BLaER1 treated with 17β-estradiol and CSF1 and Interleukin-3, amounts not matched to agents 10 nM and 100 nM (cell line): ENCODE data around the gene PCDHGA5.
"Not testable (repeated sequence)": the region's sequence is repeated elsewhere in the genome, so short reads cannot be mapped to it uniquely, and the experiment has no call there.

Experiments used
- H3K27ac ChIP-seq, 11 experiments: shearing (Covaris generic); formaldehyde crosslinking; 2 replicates each; pipeline ENCODE4 v1.8.1; 2022
- H3K27me3 ChIP-seq, 11 experiments: shearing (Covaris generic); formaldehyde crosslinking; 2 replicates each; pipeline ENCODE4 v1.8.1; 2022
- H3K36me3 ChIP-seq, 11 experiments: shearing (Covaris generic); formaldehyde crosslinking; 2 replicates each; pipeline ENCODE4 v1.8.1; 2022
- H3K4me1 ChIP-seq, 10 experiments: shearing (Covaris generic); formaldehyde crosslinking; 2 replicates each; pipeline ENCODE4 v1.8.1; 2022
- H3K4me2 ChIP-seq, 11 experiments: shearing (Covaris generic); formaldehyde crosslinking; 2 replicates each; pipeline ENCODE4 v1.8.1; 2022
- H3K4me3 ChIP-seq, 10 experiments: shearing (Covaris generic); formaldehyde crosslinking; 2 replicates each; pipeline ENCODE4 v1.8.1; 2022
- H3K9ac ChIP-seq, 11 experiments: shearing (Covaris generic); formaldehyde crosslinking; 2 replicates each; pipeline ENCODE4 v1.8.1; 2022
- H3K9me3 ChIP-seq, 11 experiments: shearing (Covaris generic); formaldehyde crosslinking; replicated peaks in 1 of 11; 2 replicates each; pipeline ENCODE4 v1.8.1; 2022
- H4K20me1 ChIP-seq, 11 experiments: shearing (Covaris generic); formaldehyde crosslinking; 2 replicates each; pipeline ENCODE4 v1.8.1; 2022
- Cebpa-rat ChIP-seq, 11 experiments: shearing (Covaris generic); IDR thresholded peaks; 2 replicates each; pipeline ENCODE4 v1.8.1; 2022

The PCDHGA5 gene

GRCh38 chr5:141328231-141328630, 35.7 kb upstream of the PCDHGA5 start:
- no peaks in the 10 kb centered on the region for H3K27me3 ChIP-seq
- no peaks in the 10 kb centered on the region for H4K20me1 ChIP-seq
- H3K27ac ChIP-seq = no peak overlapping the region
- no peak overlapping the region for H3K4me2 ChIP-seq
- H3K4me1 ChIP-seq = peaks cover 0 to 9% (median 4%) of the 10 kb centered on the region in 10 experiments; a peak in 7 of 20 replicates
- H3K9me3 ChIP-seq = peaks cover 89 to 98% (median 94%) of the 10 kb centered on the region in 11 experiments
- no peak overlapping the region for H3K4me3 ChIP-seq
- H3K36me3 ChIP-seq = peaks cover 8 to 31% (median 18%) of the 10 kb centered on the region in 11 experiments; a peak in 15 of 22 replicates
- no peak overlapping the region for H3K9ac ChIP-seq
- TF ChIP-seq Cebpa-rat (IDR thresholded peaks at IDR 0.05) = no peak

DNA sequence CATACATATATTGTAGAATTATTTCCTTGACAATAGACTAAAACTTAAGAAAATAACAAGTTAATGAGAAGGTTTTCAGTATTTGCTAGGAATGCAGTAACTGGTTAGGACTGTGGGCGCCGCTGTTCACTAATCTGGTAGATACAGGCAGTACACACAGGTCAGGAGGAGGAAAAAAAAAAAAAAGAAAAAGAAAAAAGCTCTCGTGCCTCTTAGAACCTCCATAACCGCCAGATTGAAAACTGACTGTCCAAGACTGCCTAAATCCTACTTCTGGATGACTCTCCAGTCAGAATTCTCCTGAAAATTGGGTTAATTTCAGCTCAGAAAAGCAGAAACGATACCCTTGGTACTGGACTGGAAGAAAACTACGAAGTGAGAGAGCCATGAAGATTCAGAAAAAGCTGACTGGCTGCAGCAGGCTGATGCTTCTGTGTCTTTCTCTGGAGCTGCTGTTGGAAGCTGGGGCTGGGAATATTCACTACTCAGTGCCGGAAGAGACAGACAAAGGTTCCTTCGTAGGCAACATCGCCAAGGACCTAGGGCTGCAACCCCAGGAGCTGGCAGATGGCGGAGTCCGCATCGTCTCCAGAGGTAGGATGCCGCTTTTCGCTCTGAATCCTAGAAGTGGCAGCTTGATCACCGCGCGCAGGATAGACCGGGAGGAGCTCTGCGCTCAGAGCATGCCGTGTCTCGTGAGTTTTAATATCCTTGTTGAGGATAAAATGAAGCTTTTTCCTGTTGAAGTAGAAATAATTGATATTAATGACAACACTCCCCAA, 33.5 kb upstream of the PCDHGA5 start, which contains the start of gene PCDHGA1:
PCDHGA1 (plus strand) TSS at position 216 of the 782 bp plus-strand sequence.
- no peaks in the 10 kb centered on the region for H4K20me1 ChIP-seq
- H3K4me3 ChIP-seq = no peak within 1 kb of the TSS
- no peak within 1 kb of the TSS for H3K4me2 ChIP-seq
- H3K9ac ChIP-seq = no peak within 1 kb of the TSS
- no peak within 1 kb of the TSS for H3K27ac ChIP-seq
- no peak for TF ChIP-seq Cebpa-rat (IDR thresholded peaks at IDR 0.05)
- H3K4me1 ChIP-seq = peaks cover 0 to 9% (median 4%) of the 10 kb centered on the region in 10 experiments; a peak in 7 of 20 replicates
- H3K9me3 ChIP-seq = peaks cover 85 to 97% (median 90%) of the 10 kb centered on the region in 11 experiments
- H3K36me3 ChIP-seq = peaks cover 8 to 31% (median 18%) of the 10 kb centered on the region in 11 experiments; a peak in 15 of 22 replicates
- H3K27me3 ChIP-seq = no peaks in the 10 kb centered on the region

- not testable (repeated sequence) for H3K4me1 ChIP-seq, H3K27me3 ChIP-seq, H3K27ac ChIP-seq, H3K4me3 ChIP-seq, H3K4me2 ChIP-seq, H4K20me1 ChIP-seq, H3K9ac ChIP-seq
- peaks cover 8 to 29% (median 18%) of the 10 kb centered on the region in 11 experiments; a peak in 15 of 22 replicates for H3K36me3 ChIP-seq
- peaks cover 82 to 100% (median 93%) of the 10 kb centered on the region in 11 experiments for H3K9me3 ChIP-seq
Observed at GRCh38 chr5:141332571-141332970, 31.4 kb upstream of the PCDHGA5 start.

DNA sequence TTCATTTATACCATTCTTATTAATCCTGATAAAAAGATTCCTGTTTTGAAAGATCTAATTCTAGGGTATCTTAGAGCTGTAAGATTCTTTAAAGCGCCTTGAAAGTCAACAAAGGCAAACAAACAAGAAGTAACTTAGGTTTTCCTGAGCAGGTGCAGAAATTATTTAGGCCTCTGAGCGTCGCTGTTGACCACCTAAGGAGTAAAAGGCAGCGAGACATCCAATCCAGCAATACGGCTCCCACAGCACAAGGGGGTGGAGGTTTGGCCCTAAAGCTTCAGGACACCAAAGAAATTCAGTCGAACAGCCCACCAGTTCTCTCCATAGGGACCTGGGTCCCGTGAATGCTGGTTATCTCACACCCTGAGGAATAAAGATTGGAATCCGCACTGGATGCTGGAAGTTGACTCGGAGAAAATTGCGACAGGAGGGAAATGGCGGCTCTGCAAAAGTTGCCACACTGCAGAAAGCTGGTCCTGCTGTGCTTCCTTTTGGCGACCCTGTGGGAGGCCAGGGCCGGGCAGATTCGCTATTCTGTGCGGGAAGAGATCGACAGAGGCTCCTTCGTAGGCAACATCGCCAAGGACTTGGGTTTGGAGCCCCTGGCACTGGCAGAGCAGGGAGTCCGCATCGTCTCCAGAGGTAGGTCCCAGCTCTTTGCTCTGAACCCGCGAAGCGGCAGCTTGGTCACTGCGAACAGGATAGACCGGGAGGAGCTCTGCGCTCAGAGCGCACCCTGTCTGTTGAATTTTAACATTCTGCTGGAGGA, 25.2 kb upstream of the PCDHGA5 start, which contains the start of gene PCDHGA2:
PCDHGA2 (plus strand) TSS at position 223 of the 769 bp plus-strand sequence.
- H3K4me2 ChIP-seq = no peak within 1 kb of the TSS
- peaks cover 0 to 10% (median 0%) of the 10 kb centered on the region in 11 experiments; a peak in 4 of 22 replicates for H3K36me3 ChIP-seq
- no peak within 1 kb of the TSS for H3K9ac ChIP-seq
- no peak for TF ChIP-seq Cebpa-rat (IDR thresholded peaks at IDR 0.05)
- no peak within 1 kb of the TSS for H3K27ac ChIP-seq
- no peaks in the 10 kb centered on the region for H3K27me3 ChIP-seq
- H3K4me3 ChIP-seq = peak within 1 kb of the TSS in 1 of 10 experiments; percentile 29; a peak in 5 of 20 replicates
- peaks cover 81 to 100% (median 93%) of the 10 kb centered on the region in 11 experiments for H3K9me3 ChIP-seq
- no peaks in the 10 kb centered on the region for H3K4me1 ChIP-seq
- no peaks in the 10 kb centered on the region for H4K20me1 ChIP-seq

GRCh38 chr5:141340781-141341354, 23.1 kb upstream of the PCDHGA5 start:
- not testable (repeated sequence) for H3K4me3 ChIP-seq, H3K9ac ChIP-seq, H3K27me3 ChIP-seq, H3K27ac ChIP-seq, H4K20me1 ChIP-seq, H3K4me1 ChIP-seq, H3K4me2 ChIP-seq
- peaks cover 96 to 100% (median 99%) of the 10 kb centered on the region in 11 experiments for H3K9me3 ChIP-seq
- peaks cover 0 to 14% (median 0%) of the 10 kb centered on the region in 11 experiments; a peak in 5 of 22 replicates for H3K36me3 ChIP-seq

DNA sequence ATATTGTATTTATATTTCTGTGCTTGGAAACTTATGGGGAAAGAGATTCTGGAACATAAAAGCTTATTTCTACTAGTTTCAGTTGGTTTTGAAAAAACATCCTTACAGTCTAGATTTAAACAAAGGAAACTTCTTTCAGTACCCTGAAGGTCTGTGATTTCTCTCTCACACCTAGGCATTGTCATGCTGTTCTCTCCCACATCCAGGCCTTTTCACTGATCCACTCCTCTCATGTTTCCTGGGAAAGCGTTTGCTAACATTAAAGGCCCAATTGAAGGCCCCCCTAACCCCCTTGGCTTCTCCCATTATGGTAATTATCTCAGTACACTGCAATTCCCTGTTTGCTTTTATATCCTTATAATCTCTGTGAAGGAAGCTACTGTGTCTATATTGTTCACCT, 21.2 kb upstream of the PCDHGA5 start:
- H3K27ac ChIP-seq = no peak overlapping the region
- no peaks in the 10 kb centered on the region for H4K20me1 ChIP-seq
- no peak overlapping the region for H3K4me3 ChIP-seq
- H3K9ac ChIP-seq = no peak overlapping the region
- H3K9me3 ChIP-seq = peaks cover 94 to 100% (median 98%) of the 10 kb centered on the region in 11 experiments
- no peaks in the 10 kb centered on the region for H3K4me1 ChIP-seq
- peaks cover 0 to 14% (median 0%) of the 10 kb centered on the region in 11 experiments; a peak in 5 of 22 replicates for H3K36me3 ChIP-seq
- H3K4me2 ChIP-seq = no peak overlapping the region
- H3K27me3 ChIP-seq = no peaks in the 10 kb centered on the region
- no peak for TF ChIP-seq Cebpa-rat (IDR thresholded peaks at IDR 0.05)

GRCh38 chr5:141343242-141343952, 20.6 kb upstream of the PCDHGA5 start, which contains the start of gene PCDHGA3:
PCDHGA3 (plus strand) TSS chr5:141343829; CDS start chr5:141344034, 205 bp downstream.
- H3K9me3 ChIP-seq = peaks cover 87 to 100% (median 97%) of the 10 kb centered on the region in 11 experiments
- no peak within 1 kb of the TSS for H3K9ac ChIP-seq
- no peaks in the 10 kb centered on the region for H3K27me3 ChIP-seq
- H3K27ac ChIP-seq = no peak within 1 kb of the TSS
- peak within 1 kb of the TSS in 1 of 10 experiments; percentile 9; a peak in 2 of 20 replicates for H3K4me3 ChIP-seq
- no peak within 1 kb of the TSS for H3K4me2 ChIP-seq
- no peaks in the 10 kb centered on the region for H4K20me1 ChIP-seq
- no peak for TF ChIP-seq Cebpa-rat (IDR thresholded peaks at IDR 0.05)
- H3K4me1 ChIP-seq = no peaks in the 10 kb centered on the region
- peaks cover 0 to 14% (median 0%) of the 10 kb centered on the region in 11 experiments; a peak in 5 of 22 replicates for H3K36me3 ChIP-seq

DNA sequence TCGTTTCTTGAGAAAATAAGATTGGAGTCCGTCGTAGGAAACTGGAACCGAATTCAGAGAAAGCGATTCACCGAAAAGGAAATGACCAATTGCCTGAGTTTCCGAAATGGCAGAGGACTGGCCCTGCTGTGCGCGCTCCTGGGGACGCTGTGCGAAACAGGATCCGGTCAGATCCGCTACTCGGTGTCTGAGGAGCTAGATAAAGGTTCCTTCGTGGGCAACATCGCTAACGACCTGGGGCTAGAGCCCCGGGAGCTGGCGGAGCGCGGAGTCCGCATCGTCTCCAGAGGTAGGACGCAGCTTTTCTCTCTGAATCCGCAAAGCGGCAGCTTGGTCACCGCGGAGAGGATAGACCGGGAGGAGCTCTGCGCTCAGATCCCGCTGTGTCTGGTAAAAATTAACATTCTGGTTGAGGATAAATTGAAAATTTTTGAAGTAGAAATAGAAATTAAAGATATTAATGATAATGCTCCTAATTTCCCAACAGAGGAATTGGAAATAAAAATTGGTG, 20.0 kb upstream of the PCDHGA5 start:
- Histone ChIP-seq H3K36me3 (peaks cover 0 to 11% (median 0%) of the 10 kb centered on the region in 11 experiments; a peak in 5 of 22 replicates), H3K27ac (no peak overlapping the region), H4K20me1 (no peaks in the 10 kb centered on the region), H3K9me3 (peaks cover 87 to 100% (median 97%) of the 10 kb centered on the region in 11 experiments), H3K4me1 (no peaks in the 10 kb centered on the region), H3K4me2 (no peak overlapping the region), H3K9ac (no peak overlapping the region), H3K4me3 (peak overlapping the region in 1 of 10 experiments; percentile 9; a peak in 1 of 20 replicates), H3K27me3 (no peaks in the 10 kb centered on the region)
- no peak for TF ChIP-seq Cebpa-rat (IDR thresholded peaks at IDR 0.05)
